Measurements from ENCODE around the gene ANO10.
"Not testable (repeated sequence)": the region's sequence is repeated elsewhere in the genome, so short reads cannot be mapped to it uniquely, and the experiment has no call there.

The ANO10 gene

DNA sequence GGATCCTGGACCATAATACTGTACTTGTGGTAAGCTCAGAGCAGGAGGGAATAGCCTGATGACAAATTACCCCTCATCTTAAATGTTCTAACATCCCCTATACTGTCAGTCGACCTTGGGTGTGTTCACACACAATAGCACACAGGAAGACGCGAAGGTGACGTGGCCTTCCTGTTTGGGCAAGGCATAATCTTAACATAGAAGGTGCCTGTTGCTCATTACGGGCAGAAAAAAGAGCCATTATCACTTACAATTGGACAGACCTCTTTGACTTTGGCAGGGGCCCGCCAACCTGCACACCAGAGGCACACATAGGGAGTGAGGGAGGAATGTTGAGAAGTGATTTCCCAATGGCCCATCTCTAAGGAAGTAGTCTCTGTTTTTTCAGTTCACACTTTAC lies 144.2 kb downstream of the ANO10 start:
- no peak for DNase-seq (ENCODE audit: extremely low read depth, low read depth)

DNA sequence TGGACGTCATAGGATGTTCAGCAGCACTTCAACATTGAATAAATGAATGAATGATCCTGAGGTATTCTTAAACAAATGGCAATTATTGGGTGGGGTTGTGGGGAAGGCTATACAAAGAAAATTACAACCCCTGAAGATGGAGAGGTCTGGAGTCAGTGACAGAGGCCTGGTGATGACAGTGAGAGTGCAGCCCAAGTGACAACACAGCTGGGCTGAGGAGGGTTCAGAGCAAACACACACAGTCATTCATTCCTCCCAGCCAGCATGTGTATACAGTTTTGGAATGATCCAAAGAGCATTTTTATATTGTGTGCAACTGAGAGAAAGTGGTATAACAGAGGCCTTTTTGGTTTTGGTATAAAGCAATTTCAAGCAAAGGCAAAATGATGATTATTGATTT lies 148.1 kb downstream of the ANO10 start:
- DNase-seq (ENCODE audit: extremely low read depth, low read depth): no peak
- TF ChIP-seq, protein P1, sequence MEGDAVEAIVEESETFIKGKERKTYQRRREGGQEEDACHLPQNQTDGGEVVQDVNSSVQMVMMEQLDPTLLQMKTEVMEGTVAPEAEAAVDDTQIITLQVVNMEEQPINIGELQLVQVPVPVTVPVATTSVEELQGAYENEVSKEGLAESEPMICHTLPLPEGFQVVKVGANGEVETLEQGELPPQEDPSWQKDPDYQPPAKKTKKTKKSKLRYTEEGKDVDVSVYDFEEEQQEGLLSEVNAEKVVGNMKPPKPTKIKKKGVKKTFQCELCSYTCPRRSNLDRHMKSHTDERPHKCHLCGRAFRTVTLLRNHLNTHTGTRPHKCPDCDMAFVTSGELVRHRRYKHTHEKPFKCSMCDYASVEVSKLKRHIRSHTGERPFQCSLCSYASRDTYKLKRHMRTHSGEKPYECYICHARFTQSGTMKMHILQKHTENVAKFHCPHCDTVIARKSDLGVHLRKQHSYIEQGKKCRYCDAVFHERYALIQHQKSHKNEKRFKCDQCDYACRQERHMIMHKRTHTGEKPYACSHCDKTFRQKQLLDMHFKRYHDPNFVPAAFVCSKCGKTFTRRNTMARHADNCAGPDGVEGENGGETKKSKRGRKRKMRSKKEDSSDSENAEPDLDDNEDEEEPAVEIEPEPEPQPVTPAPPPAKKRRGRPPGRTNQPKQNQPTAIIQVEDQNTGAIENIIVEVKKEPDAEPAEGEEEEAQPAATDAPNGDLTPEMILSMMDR (IDR thresholded peaks at IDR 0.05; ENCODE audit: low read depth, low read length, missing control alignments): no peak
- no peak overlapping the region for H3K4me3 ChIP-seq (replicated peaks; ENCODE audit: low read depth, low read length)

More for the DNA sequence above, 144.2 kb downstream of the ANO10 start:
- no peak overlapping the region for H3K4me3 ChIP-seq (replicated peaks; ENCODE audit: low read depth, low read length)
- TF ChIP-seq, protein P1 (IDR thresholded peaks at IDR 0.05; ENCODE audit: low read depth, low read length, missing control alignments): no peak

DNA sequence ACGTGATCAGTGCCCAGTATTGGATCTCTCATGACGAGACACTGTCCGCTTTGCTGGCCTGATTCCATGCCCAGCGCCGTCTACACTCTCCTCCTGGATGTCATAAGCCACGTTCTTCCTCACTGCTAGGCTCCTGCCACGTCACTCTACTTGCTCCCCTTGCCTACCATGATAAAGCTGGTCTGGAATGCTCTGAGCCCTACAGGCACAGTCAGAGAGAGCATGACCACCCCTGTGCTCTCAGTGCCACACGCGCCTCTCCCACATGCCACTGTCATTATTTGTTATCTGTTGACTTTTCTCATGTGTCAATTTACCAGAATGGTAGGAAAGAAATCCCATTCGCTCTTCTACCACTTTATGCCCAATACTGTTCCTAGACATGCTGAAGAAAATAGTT lies 148.6 kb downstream of the ANO10 start:
- no peak for DNase-seq (ENCODE audit: extremely low read depth, low read depth)
- TF ChIP-seq, protein P1 (IDR thresholded peaks at IDR 0.05; ENCODE audit: low read depth, low read length, missing control alignments): no peak
- no peak overlapping the region for H3K4me3 ChIP-seq (replicated peaks; ENCODE audit: low read depth, low read length)

DNA sequence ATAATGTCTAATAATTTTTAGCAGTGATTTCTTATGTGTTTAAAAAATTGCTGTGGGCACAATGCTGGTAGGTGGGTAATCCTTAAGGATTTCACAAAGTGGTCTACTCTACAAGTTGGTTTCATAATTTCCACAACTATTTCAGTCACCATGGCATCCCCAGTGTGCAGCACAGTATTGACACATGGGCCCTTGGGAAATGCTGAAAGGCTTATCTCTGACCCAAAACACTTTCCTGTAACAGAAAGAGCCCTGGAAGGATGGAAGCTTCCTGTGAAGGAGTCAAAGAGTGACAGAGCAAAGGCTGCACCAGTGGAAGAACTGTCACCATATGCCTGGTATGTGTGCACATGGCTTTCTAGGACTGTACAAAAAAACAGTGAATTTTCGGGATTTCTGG lies 153.7 kb downstream of the ANO10 start:
- TF ChIP-seq, protein P1 (IDR thresholded peaks at IDR 0.05; ENCODE audit: low read depth, low read length, missing control alignments): no peak
- DNase-seq (ENCODE audit: extremely low read depth, low read depth): no peak
- H3K4me3 ChIP-seq (replicated peaks; ENCODE audit: low read depth, low read length): no peak overlapping the region

DNA sequence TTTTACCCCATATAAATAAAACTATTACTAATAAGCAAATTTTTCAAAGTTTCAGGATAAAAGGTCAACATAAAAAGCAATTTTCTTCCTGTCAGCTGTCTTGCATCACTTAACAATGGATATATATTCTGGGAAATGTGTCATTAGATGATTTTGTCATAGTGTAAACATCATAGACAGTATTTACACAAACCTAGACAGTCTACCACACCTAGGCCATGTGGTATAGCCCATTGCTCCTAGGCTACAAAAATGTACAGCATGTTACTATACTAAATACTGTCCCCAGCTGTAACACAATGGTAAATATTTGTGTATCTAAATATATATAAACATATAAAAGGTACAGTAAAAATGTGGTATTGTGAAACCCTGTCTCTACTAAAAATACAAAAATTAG lies 156.7 kb downstream of the ANO10 start:
- H3K4me3 ChIP-seq (replicated peaks; ENCODE audit: low read depth, low read length): no peak overlapping the region
- TF ChIP-seq, protein P1 (IDR thresholded peaks at IDR 0.05; ENCODE audit: low read depth, low read length, missing control alignments): no peak
- DNase-seq (ENCODE audit: extremely low read depth, low read depth): no peak

DNA sequence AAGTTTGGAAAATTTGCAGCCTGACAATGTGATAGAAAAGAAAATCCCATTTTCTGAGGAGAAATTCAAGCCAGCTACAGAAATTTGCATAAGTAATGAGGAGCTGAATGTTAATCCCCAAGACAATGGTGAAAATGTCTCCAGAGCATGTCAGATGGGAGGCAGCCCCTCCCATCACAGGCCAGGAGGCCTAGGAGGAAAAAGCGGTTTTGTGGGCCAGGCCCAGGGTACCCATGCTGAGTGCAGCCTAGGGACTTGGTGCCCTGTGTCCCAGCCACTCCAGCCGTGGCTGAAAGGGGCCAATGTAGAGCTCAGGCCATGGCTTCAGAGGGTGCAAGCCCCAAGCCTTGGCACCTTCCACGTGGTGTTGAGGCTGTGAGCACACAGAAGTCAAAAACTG lies 159.2 kb downstream of the ANO10 start:
- DNase-seq (ENCODE audit: extremely low read depth, low read depth); H3K4me3 ChIP-seq (replicated peaks; ENCODE audit: low read depth, low read length): not testable (repeated sequence)

DNA sequence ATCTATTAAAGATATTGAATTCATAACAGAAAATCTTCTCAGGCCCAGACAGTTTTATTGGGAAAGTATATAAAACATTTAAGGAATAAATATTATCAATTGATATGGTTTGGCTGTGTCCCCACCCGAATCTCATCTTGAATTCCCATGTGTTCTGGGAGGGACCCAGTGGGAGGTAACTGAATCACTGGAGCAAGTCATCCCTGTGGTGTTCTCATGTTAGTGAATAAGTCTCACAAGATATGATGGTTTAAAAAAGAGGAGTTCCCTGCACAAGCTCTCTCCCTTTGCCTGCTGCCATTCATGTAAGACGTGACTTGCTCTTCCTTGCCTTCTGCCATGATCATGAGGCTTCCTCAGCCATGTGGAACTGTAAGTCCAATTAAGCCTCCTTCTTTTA lies 160.5 kb downstream of the ANO10 start:
- TF ChIP-seq, protein P1 (IDR thresholded peaks at IDR 0.05; ENCODE audit: low read depth, low read length, missing control alignments): no peak
- no peak for DNase-seq (ENCODE audit: extremely low read depth, low read depth)
- no peak overlapping the region for H3K4me3 ChIP-seq (replicated peaks; ENCODE audit: low read depth, low read length)

DNA sequence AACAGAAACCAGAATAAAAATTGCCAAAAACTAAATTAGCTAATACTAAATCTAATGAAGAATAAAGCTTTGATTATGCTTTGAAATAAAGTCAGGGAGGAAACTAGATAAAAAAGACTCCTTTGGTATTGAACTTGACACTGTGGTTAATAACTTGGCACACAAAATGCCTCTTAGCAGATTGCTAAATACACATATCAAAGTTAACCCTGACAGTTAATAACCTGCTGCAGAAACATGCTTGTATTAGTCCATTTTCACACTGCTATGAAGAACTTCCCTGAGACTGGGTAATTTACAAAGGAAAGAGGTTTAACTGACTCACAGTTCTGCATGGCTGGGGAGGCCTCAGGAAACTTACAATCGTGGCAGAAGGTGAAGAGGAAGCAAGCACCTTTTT lies 164.8 kb downstream of the ANO10 start:
- not testable (repeated sequence) for H3K4me3 ChIP-seq (replicated peaks; ENCODE audit: low read depth, low read length); DNase-seq (ENCODE audit: extremely low read depth, low read depth)

Measured in HFF-Myc (cell line).